ENCODE measurements around the gene TMEM101. TPM values are rescaled to one million over a fixed set of nuclear protein-coding genes. Genes with fewer than 3 reads are reported as not detected.

TMEM101 gene
- total RNA-seq, 1 donor from 2014 or later = 22.6 TPM

Other genes starting within 250 kb of the TMEM101 start
- 54.6 TPM for gene DUSP3, start 236.0 kb downstream of the TMEM101 start, total RNA-seq (ENCODE audit: unreplicated experiment)
- gene CFAP97D1, start 234.5 kb downstream of the TMEM101 start, total RNA-seq (ENCODE audit: unreplicated experiment) = not detected
- gene MPP3, start 181.8 kb downstream of the TMEM101 start, total RNA-seq (ENCODE audit: unreplicated experiment) = 22.9 TPM
- gene CD300LG, start 167.8 kb downstream of the TMEM101 start, total RNA-seq (ENCODE audit: unreplicated experiment) = not detected
- 51.6 TPM for gene MPP2, start 107.4 kb downstream of the TMEM101 start, total RNA-seq (ENCODE audit: unreplicated experiment)
- gene PPY, start 72.5 kb downstream of the TMEM101 start, total RNA-seq (ENCODE audit: unreplicated experiment) = not detected
- not detected for gene PYY, start 61.0 kb downstream of the TMEM101 start, total RNA-seq (ENCODE audit: unreplicated experiment)
- gene NAGS, start 10.3 kb downstream of the TMEM101 start, total RNA-seq (ENCODE audit: unreplicated experiment) = 0.49 TPM
- 57.9 TPM for gene LSM12, start 51.7 kb upstream of the TMEM101 start, total RNA-seq (ENCODE audit: unreplicated experiment)
- 51.2 TPM for gene G6PC3, start 55.8 kb upstream of the TMEM101 start, total RNA-seq (ENCODE audit: unreplicated experiment)
- 185 TPM for gene HDAC5, start 108.7 kb upstream of the TMEM101 start, total RNA-seq (ENCODE audit: unreplicated experiment)
- gene HROB, start 127.0 kb upstream of the TMEM101 start, total RNA-seq (ENCODE audit: unreplicated experiment) = 3.2 TPM
- gene ASB16, start 155.7 kb upstream of the TMEM101 start, total RNA-seq (ENCODE audit: unreplicated experiment) = not detected
- gene TMUB2, start 172.0 kb upstream of the TMEM101 start, total RNA-seq (ENCODE audit: unreplicated experiment) = 52.1 TPM
- 146 TPM for gene ATXN7L3, start 184.9 kb upstream of the TMEM101 start, total RNA-seq (ENCODE audit: unreplicated experiment)
- 97.6 TPM for gene UBTF, start 204.7 kb upstream of the TMEM101 start, total RNA-seq (ENCODE audit: unreplicated experiment)